HG02870 (cell line): Measurements from ENCODE around the gene CACNB4.
"Not testable (repeated sequence)": the region's sequence is repeated elsewhere in the genome, so short reads cannot be mapped to it uniquely, and the experiment has no call there.

ENCODE experiments used
- ATAC-seq: cut with Tn5 transposase; IDR thresholded peaks from one replicate; pipeline ENCODE4 v1.9.1; 2021; ENCODE audit warnings: mild to moderate bottlenecking, moderate library complexity; ENCODE audit not compliant: unreplicated experiment

CACNB4 gene

GRCh38 chr2:152024477-152024876 is 74.4 kb downstream of the CACNB4 start:
- ATAC-seq: no peak

DNA sequence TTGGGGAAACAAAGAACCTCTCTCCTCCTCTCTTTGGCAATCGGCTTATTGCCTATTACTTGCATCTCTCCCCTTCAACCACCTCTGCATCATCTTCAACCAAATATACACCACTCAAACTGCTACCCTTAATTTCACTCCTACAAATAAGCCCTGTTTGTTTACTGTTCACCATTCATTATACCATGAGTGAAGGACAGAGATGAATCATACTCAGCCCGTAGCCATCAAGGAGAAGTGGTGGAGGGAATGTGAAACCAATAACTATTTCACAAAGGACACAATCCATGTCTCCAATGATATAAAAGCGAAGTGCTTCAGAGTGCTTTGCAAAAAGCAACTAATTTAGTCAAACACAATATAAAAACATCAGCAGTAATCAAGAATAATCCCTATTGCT is 76.8 kb downstream of the CACNB4 start:
- no peak for ATAC-seq

DNA sequence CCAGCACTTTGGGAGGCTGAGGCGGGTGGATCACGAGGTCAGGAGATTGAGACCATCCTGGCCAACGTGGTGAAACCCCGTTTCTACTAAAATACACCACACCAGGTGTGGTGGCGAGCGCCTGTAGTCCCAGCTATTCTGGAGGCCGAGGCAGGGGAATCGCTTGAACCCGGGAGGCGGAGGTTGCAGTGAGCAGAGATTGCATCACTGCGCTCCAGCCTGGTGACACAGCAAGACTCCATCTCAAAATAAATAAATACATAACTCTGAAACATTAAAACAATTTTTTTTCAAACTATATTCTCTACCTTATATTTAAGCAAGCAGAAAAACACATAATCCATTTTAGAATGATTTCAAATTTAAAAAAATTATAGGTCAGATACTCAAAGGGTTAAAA is 77.8 kb downstream of the CACNB4 start:
- not testable (repeated sequence) for ATAC-seq

- no peak for ATAC-seq
These were observed 79.1 kb downstream of the CACNB4 start for GRCh38 chr2:152019732-152020131.

- no peak for ATAC-seq
These were observed 82.4 kb downstream of the CACNB4 start for GRCh38 chr2:152016181-152017120.

DNA sequence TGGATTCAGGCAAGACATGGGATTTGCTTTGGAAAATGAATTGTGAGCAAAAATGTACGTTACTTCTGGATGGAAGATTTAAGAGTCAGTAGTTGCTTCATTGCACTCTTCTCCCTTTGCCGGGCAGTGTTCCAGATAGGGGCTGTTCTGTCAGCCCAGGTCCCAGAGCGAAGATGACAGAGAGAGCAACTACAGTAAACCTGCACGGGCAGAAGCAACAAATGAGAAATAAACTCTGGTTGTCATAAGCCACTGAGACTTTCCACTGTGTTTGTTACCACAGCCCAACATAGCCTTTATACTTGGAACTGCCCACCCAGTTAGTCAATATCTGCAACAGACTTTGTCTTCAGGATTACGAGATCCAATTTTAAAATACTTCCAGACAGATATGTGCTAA is 83.3 kb downstream of the CACNB4 start:
- ATAC-seq: no peak

GRCh38 chr2:152012697-152013096 is 86.1 kb downstream of the CACNB4 start:
- no peak for ATAC-seq

DNA sequence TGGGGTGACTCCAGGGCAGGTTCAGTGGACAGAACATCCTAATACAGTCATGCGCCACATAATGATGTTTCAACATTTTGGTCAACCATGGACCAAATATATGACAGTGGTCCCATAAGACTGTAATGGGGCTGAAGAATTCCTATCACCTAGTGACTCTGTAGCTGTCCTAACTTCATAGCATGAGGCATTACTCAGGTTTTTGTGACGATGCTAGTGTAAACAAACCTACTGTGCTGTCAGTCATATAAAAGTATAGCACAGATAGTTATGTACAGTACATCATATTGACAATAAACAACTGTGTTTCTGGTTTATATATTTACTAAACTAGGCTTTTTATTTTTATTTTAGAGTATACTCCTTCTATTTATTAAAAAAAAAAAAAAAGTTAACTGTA is 87.1 kb downstream of the CACNB4 start:
- ATAC-seq: no peak

GRCh38 chr2:152005607-152006006 is 93.2 kb downstream of the CACNB4 start:
- no peak for ATAC-seq

DNA sequence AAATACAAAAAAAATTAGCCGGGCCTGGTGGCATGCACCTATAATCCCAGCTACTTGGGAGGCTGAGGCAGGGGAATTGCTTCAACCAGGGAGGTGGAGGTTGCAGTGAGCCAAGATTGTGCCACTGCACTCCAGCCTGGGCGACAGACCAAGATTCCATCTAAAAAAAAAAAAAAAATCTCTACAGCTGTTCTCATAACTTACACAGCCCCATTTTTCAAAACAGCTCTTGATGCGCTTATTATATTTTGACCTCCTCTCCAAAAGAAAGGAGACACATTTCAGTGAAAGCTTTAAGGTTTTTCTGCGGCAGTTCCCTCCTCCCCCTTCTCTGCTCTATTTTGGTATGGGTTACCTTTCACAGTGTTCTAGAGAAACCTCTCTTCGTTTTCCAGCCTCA is 95.6 kb downstream of the CACNB4 start:
- not testable (repeated sequence) for ATAC-seq

- peak; percentile 70 for ATAC-seq
These were observed 99.8 kb downstream of the CACNB4 start for GRCh38 chr2:151999053-151999452.

- no peak for ATAC-seq
These were observed 102.4 kb downstream of the CACNB4 start for GRCh38 chr2:151996243-151997003.

DNA sequence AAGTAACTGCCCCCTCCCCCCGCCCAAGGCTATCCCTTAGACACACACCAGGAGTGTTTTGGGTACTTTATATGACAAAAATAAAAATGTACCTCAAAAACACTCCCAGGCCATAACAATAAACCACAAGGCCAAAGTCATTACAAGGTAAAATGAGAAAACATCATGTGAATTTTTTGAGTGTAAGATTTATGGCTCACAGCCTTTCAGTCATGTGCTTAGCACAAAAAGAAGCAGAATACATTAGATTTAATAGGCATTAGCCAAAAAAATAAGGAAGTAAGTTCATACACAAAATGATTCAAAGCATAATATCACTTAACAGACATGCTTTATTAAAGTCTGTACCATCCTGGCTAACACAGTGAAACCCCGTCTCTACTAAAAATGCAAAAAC is 103.7 kb downstream of the CACNB4 start:
- ATAC-seq: no peak

DNA sequence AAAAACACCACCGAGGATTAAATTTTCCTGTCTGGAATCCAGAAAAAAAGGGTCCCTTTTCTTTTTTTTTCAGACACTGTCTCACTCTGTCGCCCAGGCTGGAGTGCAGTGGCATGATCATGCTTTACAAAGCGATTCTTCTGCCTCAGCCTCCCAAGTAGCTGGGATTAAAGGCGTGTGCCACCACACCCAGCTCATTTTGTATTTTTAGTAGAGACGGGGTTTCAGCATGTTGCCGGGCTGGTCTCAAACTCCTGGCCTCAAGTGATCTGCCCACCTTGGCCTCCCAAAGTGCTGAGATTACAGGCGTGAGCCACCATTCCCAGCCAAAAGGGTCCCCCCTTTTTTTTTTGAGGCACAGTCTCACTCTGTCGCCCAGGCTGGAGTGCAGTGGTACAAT is 104.7 kb downstream of the CACNB4 start:
- ATAC-seq: not testable (repeated sequence)

DNA sequence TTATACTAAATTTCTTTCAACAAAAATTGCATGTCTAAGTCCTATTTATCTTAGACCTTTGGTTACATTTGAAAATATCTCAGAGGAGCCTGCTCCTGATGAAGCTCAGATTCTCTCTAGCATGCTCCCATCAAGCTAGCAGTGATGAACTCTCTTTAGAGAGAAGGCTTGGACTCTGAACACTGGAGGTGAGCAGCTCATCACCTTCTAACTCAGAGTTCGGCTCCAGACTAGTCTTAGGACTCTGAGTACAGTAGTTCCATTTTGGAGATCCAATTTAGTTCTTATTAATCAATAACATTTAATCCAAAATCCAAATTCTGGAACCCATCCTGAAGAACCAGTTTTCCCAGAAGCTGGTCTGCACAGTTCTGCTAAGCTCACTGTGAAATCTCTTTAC is 107.8 kb downstream of the CACNB4 start:
- no peak for ATAC-seq

DNA sequence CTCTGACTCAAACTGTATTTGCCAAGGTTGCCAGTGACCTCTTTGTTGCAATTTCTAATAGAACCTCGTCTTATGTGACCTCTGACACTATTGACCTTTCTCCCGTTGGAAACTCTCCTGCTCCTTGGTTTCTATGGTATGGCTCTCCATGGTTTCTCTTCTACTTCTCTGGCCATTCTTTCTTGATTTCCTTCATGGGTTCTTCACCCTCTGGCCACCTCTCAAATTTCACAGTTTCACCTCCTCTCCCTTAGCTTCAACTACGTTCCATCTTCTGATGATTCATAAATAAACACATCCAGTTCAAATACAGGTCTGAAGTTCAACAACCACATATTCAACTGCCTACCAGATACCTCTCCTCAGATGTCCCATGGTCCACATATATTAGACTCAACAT is 109.5 kb downstream of the CACNB4 start:
- no peak for ATAC-seq

GRCh38 chr2:151987484-151987883 is 111.4 kb downstream of the CACNB4 start:
- ATAC-seq: no peak

- no peak for ATAC-seq
These were observed 114.3 kb downstream of the CACNB4 start for GRCh38 chr2:151984424-151985083.

GRCh38 chr2:151983221-151983620 is 115.6 kb downstream of the CACNB4 start:
- no peak for ATAC-seq

DNA sequence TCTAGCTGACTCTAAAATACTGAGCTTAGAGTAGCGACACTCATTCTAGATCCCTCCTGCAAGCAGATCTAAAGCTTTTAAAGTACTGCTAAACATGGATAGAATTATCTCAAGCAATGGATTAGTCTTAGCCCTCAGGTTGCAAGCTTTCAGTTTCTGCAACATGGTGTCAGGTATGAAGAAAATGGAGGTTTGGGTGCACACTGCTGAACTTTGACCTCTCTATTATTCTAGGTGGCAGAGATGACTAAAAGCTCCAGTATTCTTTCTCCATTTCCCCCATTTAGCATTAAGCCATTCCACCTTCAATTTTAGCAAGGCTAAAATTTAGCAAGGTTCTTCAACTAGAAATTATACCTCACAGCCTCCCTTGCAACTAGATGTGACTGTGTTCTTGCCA is 117.0 kb downstream of the CACNB4 start:
- ATAC-seq: no peak

GRCh38 chr2:151979694-151980093 is 119.2 kb downstream of the CACNB4 start:
- no peak for ATAC-seq
